ENCODE measurements around the gene SLC22A5.

The SLC22A5 gene

DNA sequence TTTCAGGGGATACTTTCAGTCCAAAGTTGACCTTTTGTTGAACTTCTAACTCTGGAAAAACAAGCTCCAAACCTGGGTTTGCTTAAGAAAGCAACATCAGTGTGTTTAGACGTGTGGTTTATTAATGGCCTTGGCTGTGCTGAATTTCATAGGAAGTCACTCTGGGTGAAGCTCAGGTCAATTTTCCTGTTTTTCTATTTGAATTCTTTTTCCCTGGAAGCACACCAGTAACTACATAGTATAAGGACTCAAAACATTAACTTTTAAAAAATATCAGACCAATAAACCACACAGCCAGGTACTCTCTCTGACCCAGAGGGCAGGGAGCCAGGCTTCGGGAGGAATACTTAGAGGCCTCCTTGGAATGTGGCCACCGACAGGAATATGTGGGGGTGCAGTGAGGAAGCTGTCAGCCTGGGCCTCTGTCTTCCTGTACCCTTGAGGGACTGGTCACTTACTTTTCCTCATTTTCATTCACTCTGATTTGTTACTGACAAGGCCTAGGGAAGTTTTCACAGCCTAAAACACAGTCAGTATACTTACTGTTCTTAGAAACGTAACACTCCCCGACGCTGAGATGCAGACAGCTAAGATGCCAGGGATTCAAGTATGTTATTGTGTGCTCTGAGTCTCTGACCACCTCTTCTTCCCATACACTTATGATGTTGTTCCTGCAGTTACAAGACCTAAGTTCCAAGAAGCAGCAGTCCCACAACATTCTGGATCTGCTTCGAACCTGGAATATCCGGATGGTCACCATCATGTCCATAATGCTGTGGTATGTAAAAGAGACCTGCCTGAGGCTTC lies 18.9 kb downstream of the SLC22A5 start:
- Histone ChIP-seq H3K9me3 (ENCODE audit: low read depth, low read length) (no peaks in the 10 kb centered on the region), H3K9ac (ENCODE audit: insufficient read length) (no peak overlapping the region), H3K36me3 (ENCODE audit: insufficient read depth, low read length) (no peaks in the 10 kb centered on the region; the same call in 1 of the 2 replicates), H3K27ac (no peak overlapping the region), H3K4me3 (no peak overlapping the region)
- no peak for TF ChIP-seq FOXP2 (optimal IDR thresholded peaks at IDR 0.05; ENCODE audit: control extremely low read depth, extremely low read length, insufficient read depth)
- no peak for TF ChIP-seq EZH2 (IDR thresholded peaks at IDR 0.05)
- no peak for TF ChIP-seq POLR2AphosphoS5 (IDR thresholded peaks at IDR 0.05; ENCODE audit: borderline replicate concordance, low read depth, low read length)
- DNase-seq (ENCODE audit: low read depth, low spot score): no peak

GRCh38 chr5:132389051-132389331 lies 19.5 kb downstream of the SLC22A5 start:
- H3K36me3 ChIP-seq (ENCODE audit: insufficient read depth, low read length): no peaks in the 10 kb centered on the region; the same call in 1 of the 2 replicates
- TF ChIP-seq EZH2 (IDR thresholded peaks at IDR 0.05) (no peak), POLR2AphosphoS5 (IDR thresholded peaks at IDR 0.05; ENCODE audit: borderline replicate concordance, low read depth, low read length) (no peak), FOXP2 (optimal IDR thresholded peaks at IDR 0.05; ENCODE audit: control extremely low read depth, extremely low read length, insufficient read depth) (no peak)
- no peak overlapping the region for H3K4me3 ChIP-seq
- no peak overlapping the region for H3K9ac ChIP-seq (ENCODE audit: insufficient read length)
- H3K27ac ChIP-seq: no peak overlapping the region
- no peak for DNase-seq (ENCODE audit: low read depth, low spot score)
- H3K9me3 ChIP-seq (ENCODE audit: low read depth, low read length): no peaks in the 10 kb centered on the region

DNA sequence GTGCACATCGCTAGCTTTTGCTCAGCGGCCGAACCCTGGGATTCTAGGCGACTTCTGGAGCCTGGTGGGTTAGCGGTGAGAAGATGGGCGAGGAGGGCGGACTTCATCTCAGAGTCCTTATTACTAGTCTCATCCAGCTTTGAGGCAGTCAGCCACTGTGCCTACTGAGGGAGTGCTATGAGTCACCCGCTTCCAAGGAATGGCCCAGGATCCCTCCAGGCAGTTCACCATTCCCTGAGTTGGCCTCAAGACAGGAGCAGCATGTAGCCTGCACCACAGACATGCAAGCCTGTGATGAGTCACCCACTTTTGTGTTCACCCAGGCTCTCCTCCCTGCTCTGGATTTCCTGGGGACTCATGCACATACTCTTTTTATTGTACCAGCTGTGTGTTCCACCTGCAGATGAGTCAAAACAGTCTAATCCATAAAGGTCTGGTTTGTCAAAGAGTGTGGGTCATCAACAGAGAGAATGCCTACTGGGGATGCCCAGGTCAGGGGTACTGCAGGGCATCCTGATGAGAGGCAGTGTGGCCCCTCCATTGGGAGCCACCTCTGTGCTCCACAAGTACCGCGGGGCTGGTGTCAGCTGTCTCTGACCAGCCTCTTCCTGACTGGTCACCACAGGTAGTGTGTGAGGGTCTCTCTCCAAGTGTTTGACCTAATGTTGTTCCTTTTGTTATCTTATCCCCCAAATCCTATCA lies 20.2 kb downstream of the SLC22A5 start:
- Histone ChIP-seq H3K4me3 (no peak overlapping the region), H3K36me3 (ENCODE audit: insufficient read depth, low read length) (no peaks in the 10 kb centered on the region; the same call in 1 of the 2 replicates), H3K9me3 (ENCODE audit: low read depth, low read length) (no peaks in the 10 kb centered on the region), H3K27ac (no peak overlapping the region), H3K9ac (ENCODE audit: insufficient read length) (no peak overlapping the region)
- TF ChIP-seq FOXP2 (optimal IDR thresholded peaks at IDR 0.05; ENCODE audit: control extremely low read depth, extremely low read length, insufficient read depth) (no peak), EZH2 (IDR thresholded peaks at IDR 0.05) (no peak), POLR2AphosphoS5 (IDR thresholded peaks at IDR 0.05; ENCODE audit: borderline replicate concordance, low read depth, low read length) (no peak)
- no peak for DNase-seq (ENCODE audit: low read depth, low spot score)

GRCh38 chr5:132391247-132391646 lies 21.7 kb downstream of the SLC22A5 start:
- no peaks in the 10 kb centered on the region; the same call in 1 of the 2 replicates for H3K36me3 ChIP-seq (ENCODE audit: insufficient read depth, low read length)
- TF ChIP-seq POLR2AphosphoS5 (IDR thresholded peaks at IDR 0.05; ENCODE audit: borderline replicate concordance, low read depth, low read length): no peak
- no peak for TF ChIP-seq EZH2 (IDR thresholded peaks at IDR 0.05)
- no peak for TF ChIP-seq FOXP2 (optimal IDR thresholded peaks at IDR 0.05; ENCODE audit: control extremely low read depth, extremely low read length, insufficient read depth)
- H3K9me3 ChIP-seq (ENCODE audit: low read depth, low read length): no peaks in the 10 kb centered on the region
- no peak overlapping the region for H3K9ac ChIP-seq (ENCODE audit: insufficient read length)
- no peak overlapping the region for H3K27ac ChIP-seq
- no peak overlapping the region for H3K4me3 ChIP-seq
- DNase-seq (ENCODE audit: low read depth, low spot score): no peak

- no peak overlapping the region for H3K27ac ChIP-seq
- DNase-seq (ENCODE audit: low read depth, low spot score): no peak
- no peak for TF ChIP-seq POLR2AphosphoS5 (IDR thresholded peaks at IDR 0.05; ENCODE audit: borderline replicate concordance, low read depth, low read length)
- no peak for TF ChIP-seq FOXP2 (optimal IDR thresholded peaks at IDR 0.05; ENCODE audit: control extremely low read depth, extremely low read length, insufficient read depth)
- no peak for TF ChIP-seq EZH2 (IDR thresholded peaks at IDR 0.05)
These were observed 22.4 kb downstream of the SLC22A5 start for GRCh38 chr5:132391870-132392269.

GRCh38 chr5:132392411-132392810 lies 22.9 kb downstream of the SLC22A5 start:
- no peak for TF ChIP-seq FOXP2 (optimal IDR thresholded peaks at IDR 0.05; ENCODE audit: control extremely low read depth, extremely low read length, insufficient read depth)
- no peak for TF ChIP-seq EZH2 (IDR thresholded peaks at IDR 0.05)
- no peak for TF ChIP-seq POLR2AphosphoS5 (IDR thresholded peaks at IDR 0.05; ENCODE audit: borderline replicate concordance, low read depth, low read length)
- no peaks in the 10 kb centered on the region; the same call in 1 of the 2 replicates for H3K36me3 ChIP-seq (ENCODE audit: insufficient read depth, low read length)

More at GRCh38 chr5:132391870-132392269, 22.4 kb downstream of the SLC22A5 start:
- Histone ChIP-seq H3K36me3 (ENCODE audit: insufficient read depth, low read length) (no peaks in the 10 kb centered on the region; the same call in 1 of the 2 replicates), H3K9ac (ENCODE audit: insufficient read length) (no peak overlapping the region), H3K9me3 (ENCODE audit: low read depth, low read length) (no peaks in the 10 kb centered on the region), H3K4me3 (no peak overlapping the region)

DNA sequence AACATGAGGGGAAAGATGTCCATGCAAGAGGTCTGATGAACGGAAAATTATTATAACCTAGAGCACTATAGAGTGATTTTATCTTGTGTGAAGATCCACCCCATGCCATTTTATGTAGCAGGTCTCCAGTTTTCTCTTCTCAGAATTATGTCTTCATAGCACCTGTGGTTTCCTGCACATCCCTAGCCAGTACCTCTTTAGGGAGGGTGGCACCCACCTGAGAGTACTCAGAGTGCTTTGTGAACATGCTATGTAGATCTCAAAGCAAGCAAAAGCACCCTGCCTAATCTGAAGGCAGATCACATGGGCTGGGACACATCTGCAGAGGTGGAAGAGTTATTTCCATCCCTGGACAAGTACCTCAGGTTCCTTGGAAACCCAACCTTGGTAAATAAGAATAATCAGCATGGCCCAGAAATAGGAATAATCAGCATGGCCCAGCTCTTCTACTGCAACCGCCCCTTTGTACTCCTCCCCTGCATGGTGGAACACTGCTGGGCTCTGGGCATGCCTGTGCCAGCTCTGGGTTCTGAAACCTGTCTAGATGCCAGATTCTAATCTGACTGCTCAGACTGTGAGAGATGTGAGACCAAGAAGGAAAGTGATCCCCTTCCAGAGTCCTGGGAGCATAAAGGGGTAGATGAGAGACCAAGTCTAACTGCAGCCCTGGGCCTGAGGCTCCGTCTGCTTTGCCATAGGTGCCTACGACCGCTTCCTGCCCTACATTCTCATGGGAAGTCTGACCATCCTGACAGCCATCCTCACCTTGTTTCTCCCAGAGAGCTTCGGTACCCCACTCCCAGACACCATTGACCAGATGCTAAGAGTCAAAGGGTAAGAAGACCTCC lies 23.7 kb downstream of the SLC22A5 start:
- Histone ChIP-seq H3K4me3 (no peak overlapping the region), H3K9ac (ENCODE audit: insufficient read length) (no peak overlapping the region), H3K9me3 (ENCODE audit: low read depth, low read length) (no peaks in the 10 kb centered on the region), H3K36me3 (ENCODE audit: insufficient read depth, low read length) (no peaks in the 10 kb centered on the region; the same call in 1 of the 2 replicates), H3K27ac (no peak overlapping the region)
- TF ChIP-seq FOXP2 (optimal IDR thresholded peaks at IDR 0.05; ENCODE audit: control extremely low read depth, extremely low read length, insufficient read depth) (no peak), EZH2 (IDR thresholded peaks at IDR 0.05) (no peak), POLR2AphosphoS5 (IDR thresholded peaks at IDR 0.05; ENCODE audit: borderline replicate concordance, low read depth, low read length) (no peak)
- DNase-seq (ENCODE audit: low read depth, low spot score): no peak

More at GRCh38 chr5:132392411-132392810, 22.9 kb downstream of the SLC22A5 start:
- Histone ChIP-seq H3K4me3 (no peak overlapping the region), H3K9ac (ENCODE audit: insufficient read length) (no peak overlapping the region), H3K27ac (no peak overlapping the region), H3K9me3 (ENCODE audit: low read depth, low read length) (no peaks in the 10 kb centered on the region)
- no peak for DNase-seq (ENCODE audit: low read depth, low spot score)

Data from SK-N-MC (cell line).